Esophagus squamous epithelium (tissue), 4 donors: ENCODE measurements around the gene PIK3C2B.
"Not testable (repeated sequence)": the region's sequence is repeated elsewhere in the genome, so short reads cannot be mapped to it uniquely, and the experiment has no call there.

Source experiments
- CTCF ChIP-seq, 6 experiments: fragments of 450-650 bp in 4 of 6; fragments of 200-600 bp in 2 of 6; sonication (generic) in 2 of 6; IDR thresholded peaks; one replicate each; pipeline ENCODE4 v1.5.1; 2016 to 2019; ENCODE audit warnings: antibody characterized with exemption in 6 of 6, mild to moderate bottlenecking in 4 of 6, moderate library complexity in 4 of 6
- POLR2A ChIP-seq, 4 donors: fragments of 450-650 bp; IDR thresholded peaks; one replicate each; pipeline ENCODE4 v1.6.1; 2017; ENCODE audit warnings: antibody characterized with exemption in 4 of 4, mild to moderate bottlenecking in 4 of 4, moderate library complexity in 3 of 4

GRCh38 chr1:204521941-204522521 lies 27.4 kb upstream of the PIK3C2B start:
- TF ChIP-seq POLR2A, CTCF (IDR thresholded peaks at IDR 0.05): not testable (repeated sequence)
